Transverse colon (tissue), 4 donors: ENCODE measurements around the gene AGTPBP1. TPM values are rescaled to one million over a fixed set of nuclear protein-coding genes. Genes with fewer than 3 reads are reported as not detected.

Source experiments
- DNase-seq: peaks from one replicate; pipeline ENCODE4 v3.0.0-alpha.2; 2019
- H3K27ac ChIP-seq, 4 donors: fragments of 200-600 bp; sonication (generic); 2 replicates each; pipeline ENCODE4 v1.5.1; 2016 to 2018; ENCODE audit warnings: inconsistent platforms in 4 of 4
- H3K27me3 ChIP-seq: fragments of 200-600 bp; sonication (generic); 2 replicates; pipeline ENCODE4 v1.5.1; 2017; ENCODE audit warnings: inconsistent platforms
- H3K36me3 ChIP-seq, 4 donors: fragments of 200-600 bp; sonication (generic); 2 replicates each; pipeline ENCODE4 v1.5.1; 2017 to 2019; ENCODE audit warnings: inconsistent platforms in 4 of 4
- H3K4me1 ChIP-seq, 4 donors: fragments of 200-600 bp; sonication (generic); 2 replicates each; pipeline ENCODE4 v1.5.1; 2017 to 2020; ENCODE audit warnings: inconsistent platforms in 4 of 4
- H3K4me3 ChIP-seq, 4 donors: fragments of 200-600 bp; sonication (generic); 1 replicate in 1 of 4; 2 replicates in 3 of 4; pipeline versions ENCODE4 v1.5.1 to v1.6.1; 2017 to 2019; ENCODE audit warnings: inconsistent platforms in 4 of 4
- H3K9me3 ChIP-seq, 2 donors: fragments of 200-600 bp; sonication (generic); 2 replicates each; pipeline ENCODE4 v1.5.1; 2017 to 2019; ENCODE audit warnings: inconsistent platforms in 2 of 2
- EP300 ChIP-seq: sonication (generic); formaldehyde crosslinking; IDR thresholded peaks from one replicate; pipeline ENCODE4 v1.6.1; 2017; ENCODE audit warnings: antibody characterized with exemption, low read depth
- POLR2A ChIP-seq: fragments of 450-650 bp; IDR thresholded peaks from one replicate; pipeline ENCODE4 v1.6.1; 2016; ENCODE audit warnings: antibody characterized with exemption, mild to moderate bottlenecking, moderate library complexity
- POLR2AphosphoS5 ChIP-seq, 3 donors: sonication (generic); formaldehyde crosslinking; IDR thresholded peaks; one replicate each; pipeline ENCODE4 v1.6.1; 2016; ENCODE audit warnings: antibody characterized with exemption in 3 of 3
- WGBS, 2 donors: methylation state at CpG; one replicate each; pipeline ENCODE4 v1.1.5; 2018; ENCODE audit warnings: low coverage in 1 of 2; 5-methylcytosine and 5-hydroxymethylcytosine counted together
- in situ Hi-C, 4 donors: fragments of 200-750 bp; cut with MboI; loops; one replicate each; pipeline versions ENCODE4 v1.15.0 to v1.15.1; 2017; ENCODE audit warnings: low sequenced_read_pairs in 3 of 4, low pct_ligation_motif_present in 1 of 4, low pct_unique_long_range_greater_than_20kb in 1 of 4
- intact Hi-C: fragments of 100-400 bp; cut with DNase I; formaldehyde crosslinking; loops from one replicate; pipeline ENCODE4 v1.15.1; 2023; ENCODE audit warnings: low total_unique reads
- total RNA-seq, 4 donors: library from RNA; depleted of rRNA; stranded (reverse); fragments of >200 nt; gene quantifications; one replicate each; pipeline ENCODE4 v1.1.0, GENCODE V29; 2016
- TF ChIP-seq, protein P1 (sequence below), 5 experiments: fragments of 200-600 bp in 3 of 5; fragments of 450-650 bp in 2 of 5; sonication (generic) in 3 of 5; IDR thresholded peaks; 1 replicate in 2 of 5; 2 replicates in 3 of 5; pipeline ENCODE4 v1.5.1; 2016 to 2017; ENCODE audit warnings: antibody characterized with exemption in 5 of 5, inconsistent platforms in 3 of 5, mild to moderate bottlenecking in 2 of 5, moderate library complexity in 1 of 5

The AGTPBP1 gene
- total RNA-seq, 4 donors from 2014 or later = 4.1 to 21.0 (median 15.4) TPM

DNA sequence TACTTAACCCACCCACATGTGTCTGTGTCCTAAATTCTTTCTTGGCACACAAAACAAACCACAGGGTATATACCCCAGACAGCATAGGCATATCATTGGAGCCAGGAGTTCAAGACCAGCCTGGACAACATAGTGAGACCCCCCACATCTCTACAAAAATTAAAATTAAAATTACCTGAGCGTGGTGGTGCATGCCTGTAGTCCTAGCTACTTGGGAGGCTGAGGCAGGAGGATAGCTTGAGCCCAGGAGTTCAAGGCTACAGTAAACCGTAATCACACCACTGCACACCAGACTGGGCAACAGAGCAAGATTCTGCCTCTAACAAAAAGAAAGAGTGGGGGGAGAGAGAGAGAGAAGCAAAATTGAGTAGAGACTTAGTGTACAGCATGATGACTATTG lies 4.6 kb upstream of the AGTPBP1 start:
- Histone ChIP-seq H3K27ac (no peak overlapping the region), H3K9me3 (no peaks in the 10 kb centered on the region), H3K36me3 (no peaks in the 10 kb centered on the region), H3K4me1 (peaks cover 5 to 11% (median 9%) of the 10 kb centered on the region in 4 donors), H3K27me3 (no peaks in the 10 kb centered on the region), H3K4me3 (no peak overlapping the region)
- WGBS, 2 donors = 90 to 100% methylated on average over 2 of the region's 2 CpGs
- TF ChIP-seq POLR2AphosphoS5 (IDR thresholded peaks at IDR 0.05) = no peak
- TF ChIP-seq, protein P1, sequence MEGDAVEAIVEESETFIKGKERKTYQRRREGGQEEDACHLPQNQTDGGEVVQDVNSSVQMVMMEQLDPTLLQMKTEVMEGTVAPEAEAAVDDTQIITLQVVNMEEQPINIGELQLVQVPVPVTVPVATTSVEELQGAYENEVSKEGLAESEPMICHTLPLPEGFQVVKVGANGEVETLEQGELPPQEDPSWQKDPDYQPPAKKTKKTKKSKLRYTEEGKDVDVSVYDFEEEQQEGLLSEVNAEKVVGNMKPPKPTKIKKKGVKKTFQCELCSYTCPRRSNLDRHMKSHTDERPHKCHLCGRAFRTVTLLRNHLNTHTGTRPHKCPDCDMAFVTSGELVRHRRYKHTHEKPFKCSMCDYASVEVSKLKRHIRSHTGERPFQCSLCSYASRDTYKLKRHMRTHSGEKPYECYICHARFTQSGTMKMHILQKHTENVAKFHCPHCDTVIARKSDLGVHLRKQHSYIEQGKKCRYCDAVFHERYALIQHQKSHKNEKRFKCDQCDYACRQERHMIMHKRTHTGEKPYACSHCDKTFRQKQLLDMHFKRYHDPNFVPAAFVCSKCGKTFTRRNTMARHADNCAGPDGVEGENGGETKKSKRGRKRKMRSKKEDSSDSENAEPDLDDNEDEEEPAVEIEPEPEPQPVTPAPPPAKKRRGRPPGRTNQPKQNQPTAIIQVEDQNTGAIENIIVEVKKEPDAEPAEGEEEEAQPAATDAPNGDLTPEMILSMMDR (IDR thresholded peaks at IDR 0.05) = no peak
- TF ChIP-seq POLR2A = no peak
- TF ChIP-seq EP300 = no peak
- DNase-seq = no peak
- intact Hi-C loops = no loop called here
- in situ Hi-C loops = no loop called here

DNA sequence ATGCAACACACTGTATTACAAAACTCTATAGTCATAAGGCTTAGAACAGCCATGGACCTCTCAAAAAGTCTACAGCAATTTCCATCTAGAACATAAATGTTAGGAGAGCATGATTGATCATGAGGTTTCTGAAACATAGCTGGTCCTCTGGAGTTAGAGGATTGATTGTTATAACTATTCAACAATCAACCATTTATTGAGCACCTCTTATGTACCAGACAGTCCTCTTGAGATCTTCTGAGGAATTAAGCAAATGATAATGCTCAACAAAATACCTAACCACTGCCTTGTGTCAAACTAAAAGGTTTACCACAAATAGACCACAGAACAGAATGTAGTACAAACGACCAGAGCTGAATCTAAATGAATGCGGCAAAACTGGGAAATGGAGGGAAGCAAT lies 3.4 kb upstream of the AGTPBP1 start:
- H3K4me1 ChIP-seq = peaks cover 5 to 17% (median 16%) of the 10 kb centered on the region in 4 donors
- no peaks in the 10 kb centered on the region for H3K36me3 ChIP-seq
- in situ Hi-C loops = no loop called here
- no peaks in the 10 kb centered on the region for H3K9me3 ChIP-seq
- 83 to 87% methylated on average over 2 of the region's 2 CpGs for WGBS, 2 donors
- no peak overlapping the region for H3K27ac ChIP-seq
- intact Hi-C loops = no loop called here
- no peak for DNase-seq
- H3K27me3 ChIP-seq = no peaks in the 10 kb centered on the region
- TF ChIP-seq POLR2AphosphoS5 (IDR thresholded peaks at IDR 0.05) (no peak), POLR2A (no peak), EP300 (no peak)
- TF ChIP-seq, protein P1 (IDR thresholded peaks at IDR 0.05) = no peak
- no peak overlapping the region for H3K4me3 ChIP-seq

DNA sequence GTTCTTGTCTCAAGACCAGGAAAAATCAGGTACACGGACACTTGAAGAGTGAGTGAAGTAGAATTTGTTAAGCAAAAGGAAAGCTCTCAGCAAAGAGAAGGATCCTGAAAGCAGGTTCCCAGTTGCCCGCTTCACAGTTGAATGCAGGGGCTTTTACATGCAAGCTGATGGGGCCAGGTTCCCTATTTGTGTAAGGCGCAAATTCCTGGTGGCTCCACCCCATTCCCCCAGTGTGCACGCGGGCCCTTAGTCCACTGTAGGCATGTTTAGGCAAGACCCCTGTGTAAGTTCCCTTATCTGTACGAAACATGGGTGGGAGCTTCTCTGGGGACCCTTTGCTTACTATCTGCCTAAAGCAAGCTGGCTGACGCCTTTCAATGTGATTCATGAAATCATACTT lies 2.7 kb upstream of the AGTPBP1 start:
- no peak for DNase-seq
- H3K4me1 ChIP-seq = peaks cover 5 to 20% (median 17%) of the 10 kb centered on the region in 4 donors
- H3K27ac ChIP-seq = no peak overlapping the region
- H3K4me3 ChIP-seq = no peak overlapping the region
- no peaks in the 10 kb centered on the region for H3K27me3 ChIP-seq
- TF ChIP-seq POLR2AphosphoS5 (IDR thresholded peaks at IDR 0.05) = no peak
- TF ChIP-seq, protein P1 (IDR thresholded peaks at IDR 0.05) = no peak
- no peak for TF ChIP-seq POLR2A
- TF ChIP-seq EP300 = no peak
- in situ Hi-C loops (no loop called here), intact Hi-C loops (no loop called here)
- 85 to 88% methylated on average over 3 to 7 of the region's 7 CpGs for WGBS, 2 donors
- H3K9me3 ChIP-seq = no peaks in the 10 kb centered on the region
- no peaks in the 10 kb centered on the region for H3K36me3 ChIP-seq

DNA sequence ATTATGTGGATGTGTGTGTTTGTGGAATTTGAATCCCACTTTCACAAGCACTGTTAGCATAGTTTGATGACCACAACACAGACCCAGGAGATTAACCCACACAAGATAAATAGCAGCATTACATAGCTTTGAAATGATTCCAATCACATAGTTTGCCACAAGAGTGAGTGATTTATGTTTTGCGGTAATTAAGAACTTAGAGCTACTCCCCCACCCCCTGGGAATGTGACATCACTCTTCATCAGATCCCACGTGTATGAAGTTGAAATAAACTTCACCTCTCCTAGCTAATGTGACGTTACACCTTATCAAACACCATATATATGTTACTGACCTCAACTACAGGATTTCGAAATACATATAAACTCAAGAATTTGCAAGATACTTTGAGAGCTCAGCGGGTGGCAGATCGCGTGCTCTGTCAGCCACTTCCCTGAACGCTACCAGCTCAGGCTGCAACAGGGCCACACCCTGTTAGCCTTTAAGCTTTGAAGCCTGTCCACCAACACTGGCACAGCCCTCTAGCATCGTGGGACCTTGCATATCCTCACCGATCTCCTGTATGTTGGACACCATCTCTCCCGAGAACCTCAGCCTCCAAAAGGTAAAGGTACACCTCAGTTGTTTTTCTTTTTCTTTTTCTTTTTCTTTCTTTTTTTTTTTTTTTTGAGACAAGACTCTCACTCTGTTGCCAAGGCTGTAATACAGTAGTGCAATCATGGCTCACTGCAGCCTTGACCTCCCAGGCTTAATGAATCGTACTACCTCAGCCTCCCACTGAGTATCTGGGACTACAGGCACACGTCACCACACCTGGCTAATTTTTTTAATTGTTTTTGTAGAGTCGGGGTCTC lies 1.7 kb upstream of the AGTPBP1 start:
- 43 to 46% methylated on average over 7 to 14 of the region's 14 CpGs for WGBS, 2 donors
- Histone ChIP-seq H3K27ac (no peak overlapping the region), H3K27me3 (no peaks in the 10 kb centered on the region), H3K4me3 (no peak overlapping the region), H3K4me1 (peaks cover 5 to 20% (median 17%) of the 10 kb centered on the region in 4 donors), H3K9me3 (no peaks in the 10 kb centered on the region), H3K36me3 (no peaks in the 10 kb centered on the region)
- DNase-seq = peak; percentile 50
- in situ Hi-C loops = no loop called here
- TF ChIP-seq EP300 = no peak
- peak in 1 of 3 donors; percentile 7 for TF ChIP-seq POLR2AphosphoS5 (IDR thresholded peaks at IDR 0.05)
- intact Hi-C loops = no loop called here
